ENCODE measurements around the gene SASH1.

GRCh38 chr6:148523048-148523447, 180.4 kb downstream of the SASH1 start:
- TF ChIP-seq POLR2A (IDR thresholded peaks at IDR 0.05; ENCODE audit: low read length) (no peak), GATA1 (IDR thresholded peaks at IDR 0.05; ENCODE audit: low read depth, low read length) (no peak)
